Neuronal stem cell (in vitro differentiated cells): Measurements from ENCODE around the gene TP73.

Source experiments
- DNase-seq: peaks from one replicate; pipeline ENCODE4 v3.0.0-alpha.2; 2013; ENCODE audit warnings: low spot score
- H2AFZ ChIP-seq: one replicate; pipeline ENCODE4 v1.6.1; 2013; ENCODE audit warnings: mild to moderate bottlenecking, low read length, inconsistent platforms
- H2AK5ac ChIP-seq: 2 replicates; pipeline ENCODE4 v1.6.1; 2013; ENCODE audit warnings: low read depth, mild to moderate bottlenecking, inconsistent platforms, low read length, moderate library complexity, mixed read lengths
- H2BK120ac ChIP-seq: 2 replicates; pipeline ENCODE4 v1.6.1; 2013; ENCODE audit warnings: low read depth, mild to moderate bottlenecking, inconsistent platforms, low read length, moderate library complexity, mixed read lengths
- H2BK12ac ChIP-seq: one replicate; pipeline ENCODE4 v1.6.1; 2013; ENCODE audit warnings: low read length, inconsistent platforms
- H2BK15ac ChIP-seq: 2 replicates; pipeline ENCODE4 v1.6.1; 2013; ENCODE audit warnings: mild to moderate bottlenecking, low read length, inconsistent platforms, mixed read lengths
- H2BK5ac ChIP-seq: one replicate; pipeline ENCODE4 v1.6.1; 2013; ENCODE audit warnings: inconsistent platforms, mild to moderate bottlenecking, low read length, moderate library complexity
- H3K14ac ChIP-seq: one replicate; pipeline ENCODE4 v1.6.1; 2013; ENCODE audit warnings: low read length, inconsistent platforms
- H3K18ac ChIP-seq: 2 replicates; pipeline ENCODE4 v1.6.1; 2013; ENCODE audit warnings: low read length, inconsistent platforms
- H3K23ac ChIP-seq: 2 replicates; pipeline ENCODE4 v1.6.1; 2013; ENCODE audit warnings: low read depth, mild to moderate bottlenecking, mixed read lengths, low read length, inconsistent platforms; ENCODE audit not compliant: poor library complexity
- H3K27ac ChIP-seq: replicated peaks from 3 replicates; pipeline ENCODE4 v1.5.1; 2013; ENCODE audit warnings: low read length, inconsistent platforms
- H3K27me3 ChIP-seq, 3 experiments: 2 replicates each; pipeline ENCODE4 v1.6.1; 2013; ENCODE audit warnings: low read length in 3 of 3, mild to moderate bottlenecking in 2 of 3, inconsistent platforms in 1 of 3, low read depth in 1 of 3, mixed read lengths in 1 of 3, moderate library complexity in 1 of 3; ENCODE audit not compliant: control insufficient read depth in 3 of 3, insufficient read depth in 3 of 3
- H3K36me3 ChIP-seq, 2 donors: replicated peaks in 1 of 2; 2 replicates each; pipeline ENCODE4 v1.6.1; 2013; ENCODE audit warnings: low read length in 2 of 2; ENCODE audit not compliant: control insufficient read depth in 2 of 2, insufficient read depth in 2 of 2
- H3K4ac ChIP-seq: 2 replicates; pipeline ENCODE4 v1.6.1; 2013; ENCODE audit warnings: inconsistent platforms, mild to moderate bottlenecking, low read length, moderate library complexity
- H3K4me1 ChIP-seq, 2 donors: 1 replicate in 1 of 2; 2 replicates in 1 of 2; pipeline ENCODE4 v1.6.1; 2013; ENCODE audit warnings: low read length in 2 of 2, low read depth in 1 of 2; ENCODE audit not compliant: control insufficient read depth in 2 of 2, insufficient read depth in 1 of 2
- H3K4me2 ChIP-seq: one replicate; pipeline ENCODE4 v1.6.1; 2013; ENCODE audit warnings: mild to moderate bottlenecking, low read length, inconsistent platforms; ENCODE audit not compliant: insufficient read depth, poor library complexity, severe bottlenecking
- H3K4me3 ChIP-seq, 2 donors: 2 replicates each; pipeline ENCODE4 v1.5.1; 2013; ENCODE audit warnings: low read length in 2 of 2, mild to moderate bottlenecking in 2 of 2, inconsistent platforms in 1 of 2, moderate library complexity in 1 of 2
- H3K79me1 ChIP-seq: one replicate; pipeline ENCODE4 v1.6.1; 2013; ENCODE audit warnings: low read depth, mild to moderate bottlenecking, inconsistent platforms, low read length, moderate library complexity
- H3K9ac ChIP-seq: one replicate; pipeline ENCODE4 v1.6.1; 2013; ENCODE audit warnings: mild to moderate bottlenecking, low read depth, low read length, inconsistent platforms; ENCODE audit not compliant: poor library complexity
- H3K9me3 ChIP-seq, 2 donors: replicated peaks in 1 of 2; 2 replicates each; pipeline versions ENCODE3 to v1.6.1; 2013; ENCODE audit warnings: low read length in 2 of 2, mild to moderate bottlenecking in 2 of 2, inconsistent platforms in 1 of 2, low read depth in 1 of 2, mixed read lengths in 1 of 2, moderate library complexity in 1 of 2; ENCODE audit not compliant: control insufficient read depth in 2 of 2, insufficient read depth in 1 of 2
- H4K8ac ChIP-seq: one replicate; pipeline ENCODE4 v1.6.1; 2013; ENCODE audit warnings: low read depth, mild to moderate bottlenecking, inconsistent platforms, low read length, moderate library complexity
- H4K91ac ChIP-seq: one replicate; pipeline ENCODE4 v1.6.1; 2013; ENCODE audit warnings: low read length, low read depth, mild to moderate bottlenecking, inconsistent platforms; ENCODE audit not compliant: poor library complexity
- WGBS, 2 donors: extraction: QIAGEN DNeasy Blood & Tissue Kit; methylation state at CpG; one replicate each; pipeline ENCODE4 v1.1.7; 2013; ENCODE audit warnings: missing lambda C conversion rate in 2 of 2, mixed read lengths in 1 of 2; ENCODE audit not compliant: insufficient read length in 2 of 2, insufficient replicate concordance in 1 of 2; ENCODE audit errors: extremely low coverage in 2 of 2; 5-methylcytosine and 5-hydroxymethylcytosine counted together

TP73 gene

GRCh38 chr1:3716351-3716750 lies 64.0 kb downstream of the TP73 start:
- Histone ChIP-seq H2BK15ac (no peak overlapping the region), H3K9ac (no peak overlapping the region), H3K4me1 (peaks cover 11 to 19% of the 10 kb centered on the region in 2 donors), H2BK120ac (no peak overlapping the region), H2AFZ (no peak overlapping the region), H2BK5ac (no peak overlapping the region), H3K18ac (no peak overlapping the region), H3K14ac (no peak overlapping the region), H2AK5ac (no peak overlapping the region), H4K91ac (no peak overlapping the region), H3K9me3 (no peaks in the 10 kb centered on the region), H3K36me3 (no peaks in the 10 kb centered on the region), H4K8ac (no peak overlapping the region), H3K27ac (no peak overlapping the region), H3K4me3 (no peak overlapping the region), H3K79me1 (peaks cover 3% of the 10 kb centered on the region), H3K4me2 (no peak overlapping the region), H2BK12ac (no peak overlapping the region), H3K4ac (no peak overlapping the region), H3K27me3 (peaks cover 0 to 55% (median 2%) of the 10 kb centered on the region in 3 experiments), H3K23ac (peak overlapping the region; percentile 23)
- no peak for DNase-seq
- WGBS, 2 donors: no CpG with 5 or more reads among the region's 6 CpGs

- peak overlapping the region; percentile 55 for H3K23ac ChIP-seq
- no CpG with 5 or more reads among the region's 33 CpGs for WGBS, 2 donors
Observed at GRCh38 chr1:3717041-3717714, 64.9 kb downstream of the TP73 start.

GRCh38 chr1:3717715-3718601 lies 65.6 kb downstream of the TP73 start:
- H3K4me3 ChIP-seq: no peak overlapping the region
- WGBS, 2 donors: no CpG with 5 or more reads among the region's 40 CpGs
- H2BK12ac ChIP-seq: peak overlapping the region; percentile 30
- H3K9ac ChIP-seq: peak overlapping the region; percentile 81
- no peak overlapping the region for H3K14ac ChIP-seq
- H3K4ac ChIP-seq: no peak overlapping the region
- peaks cover 2% of the 10 kb centered on the region for H3K79me1 ChIP-seq
- H2BK15ac ChIP-seq: peak overlapping the region; percentile 26
- H4K91ac ChIP-seq: no peak overlapping the region
- DNase-seq: peak; percentile 68
- peak overlapping the region; percentile 55 for H3K23ac ChIP-seq
- peak overlapping the region; percentile 73 for H3K4me2 ChIP-seq
- H3K36me3 ChIP-seq: no peaks in the 10 kb centered on the region
- peak overlapping the region; percentile 80 for H2AFZ ChIP-seq
- H3K4me1 ChIP-seq: peaks cover 11 to 19% of the 10 kb centered on the region in 2 donors
- H3K18ac ChIP-seq: peak overlapping the region; percentile 38
- peak overlapping the region; percentile 63 for H2AK5ac ChIP-seq
- H3K9me3 ChIP-seq: no peaks in the 10 kb centered on the region
- no peak overlapping the region for H2BK5ac ChIP-seq
- H3K27me3 ChIP-seq: peaks cover 0 to 40% (median 2%) of the 10 kb centered on the region in 3 experiments
- no peak overlapping the region for H2BK120ac ChIP-seq
- H3K27ac ChIP-seq: no peak overlapping the region
- H4K8ac ChIP-seq: no peak overlapping the region

More at GRCh38 chr1:3717041-3717714, 64.9 kb downstream of the TP73 start:
- H2AK5ac ChIP-seq: no peak overlapping the region
- H3K4me2 ChIP-seq: no peak overlapping the region
- H3K18ac ChIP-seq: peak overlapping the region; percentile 38
- no peak overlapping the region for H3K9ac ChIP-seq
- H3K4me3 ChIP-seq: no peak overlapping the region
- no peaks in the 10 kb centered on the region for H3K9me3 ChIP-seq
- peak overlapping the region; percentile 80 for H2AFZ ChIP-seq
- H2BK120ac ChIP-seq: no peak overlapping the region
- peaks cover 11 to 19% of the 10 kb centered on the region in 2 donors for H3K4me1 ChIP-seq
- no peak overlapping the region for H2BK12ac ChIP-seq
- no peak overlapping the region for H3K14ac ChIP-seq
- no peak overlapping the region for H2BK15ac ChIP-seq
- no peak overlapping the region for H3K4ac ChIP-seq
- no peak overlapping the region for H3K27ac ChIP-seq
- no peak overlapping the region for H4K8ac ChIP-seq
- no peak overlapping the region for H2BK5ac ChIP-seq
- H3K27me3 ChIP-seq: peaks cover 0 to 46% (median 2%) of the 10 kb centered on the region in 3 experiments
- H4K91ac ChIP-seq: no peak overlapping the region
- DNase-seq: no peak
- peaks cover 3% of the 10 kb centered on the region for H3K79me1 ChIP-seq
- no peaks in the 10 kb centered on the region for H3K36me3 ChIP-seq

DNA sequence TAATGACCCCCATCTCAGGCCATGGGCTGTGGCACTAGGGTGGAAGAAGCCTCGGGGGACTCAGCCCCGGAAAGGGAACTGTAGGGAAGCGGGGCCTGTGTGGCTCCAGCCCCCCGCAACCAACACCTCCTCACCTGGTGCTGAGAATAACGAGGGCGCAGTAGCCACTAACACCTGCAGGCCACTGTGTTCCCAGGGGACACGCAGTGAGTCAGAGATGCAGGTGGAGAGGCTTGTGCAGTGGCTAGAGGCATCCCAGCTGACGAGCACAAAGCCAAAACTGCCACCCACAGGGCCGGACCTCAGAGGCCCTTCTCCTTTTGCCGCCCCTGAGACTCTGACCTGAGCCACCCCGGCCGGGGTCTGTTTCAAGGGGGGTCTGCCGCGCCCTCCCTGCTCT lies 66.4 kb downstream of the TP73 start:
- no peak overlapping the region for H3K4ac ChIP-seq
- H3K36me3 ChIP-seq: no peaks in the 10 kb centered on the region
- peak overlapping the region; percentile 6 for H3K14ac ChIP-seq
- peak overlapping the region; percentile 47 for H2BK120ac ChIP-seq
- H3K79me1 ChIP-seq: peaks cover 2% of the 10 kb centered on the region
- no peak for DNase-seq
- H3K4me1 ChIP-seq: peaks cover 11 to 19% of the 10 kb centered on the region in 2 donors
- H3K9me3 ChIP-seq: no peaks in the 10 kb centered on the region
- no peak overlapping the region for H3K27ac ChIP-seq
- H2BK15ac ChIP-seq: no peak overlapping the region
- H3K18ac ChIP-seq: peak overlapping the region; percentile 17
- H3K9ac ChIP-seq: no peak overlapping the region
- no peak overlapping the region for H4K91ac ChIP-seq
- WGBS, 2 donors: no CpG with 5 or more reads among the region's 14 CpGs
- no peak overlapping the region for H2BK12ac ChIP-seq
- H3K4me2 ChIP-seq: no peak overlapping the region
- peaks cover 0 to 32% (median 2%) of the 10 kb centered on the region in 3 experiments for H3K27me3 ChIP-seq
- H4K8ac ChIP-seq: no peak overlapping the region
- H2AFZ ChIP-seq: no peak overlapping the region
- H2AK5ac ChIP-seq: peak overlapping the region; percentile 63
- H2BK5ac ChIP-seq: peak overlapping the region; percentile 66
- H3K23ac ChIP-seq: peak overlapping the region; percentile 43
- no peak overlapping the region for H3K4me3 ChIP-seq
